Fibroblast of lung (primary cell): Measurements from ENCODE around the gene BRD8. TPM values are rescaled to one million over a fixed set of nuclear protein-coding genes. Genes with fewer than 3 reads are reported as not detected.

ENCODE experiments used
- DNase-seq, 2 donors: peaks; one replicate each; pipeline versions ENCODE4 v3.0.0 to v3.0.0-alpha.2; 2010; ENCODE audit warnings: low read depth in 2 of 2
- H2AFZ ChIP-seq: 2 replicates; pipeline ENCODE4 v1.5.1; 2012; ENCODE audit warnings: low read length, control low read depth, inconsistent platforms
- H3K27ac ChIP-seq: 2 replicates; pipeline ENCODE4 v1.5.1; 2011; ENCODE audit warnings: low read length, control low read depth; ENCODE audit not compliant: insufficient read depth
- H3K27me3 ChIP-seq: 2 replicates; pipeline ENCODE4 v1.5.1; 2011; ENCODE audit warnings: mild to moderate bottlenecking, low read length; ENCODE audit not compliant: control insufficient read depth, insufficient read depth
- H3K36me3 ChIP-seq: 2 replicates; pipeline ENCODE4 v1.5.1; 2011; ENCODE audit warnings: low read length; ENCODE audit not compliant: control insufficient read depth, insufficient read depth
- H3K4me1 ChIP-seq: 2 replicates; pipeline ENCODE4 v1.5.1; 2011; ENCODE audit warnings: low read length; ENCODE audit not compliant: control insufficient read depth, insufficient read depth; ENCODE audit errors: extremely low read depth
- H3K4me2 ChIP-seq: 2 replicates; pipeline ENCODE4 v1.5.1; 2011; ENCODE audit warnings: low read length, control low read depth; ENCODE audit not compliant: insufficient read depth; ENCODE audit errors: extremely low read depth
- H3K4me3 ChIP-seq, 4 experiments: fragments of 200-600 bp in 1 of 4; sonication (generic) in 1 of 4; replicated peaks in 1 of 4; 2 replicates each; pipeline ENCODE4 v1.5.1; 2011 to 2016; ENCODE audit warnings: low read length in 4 of 4, low read depth in 3 of 4, mild to moderate bottlenecking in 3 of 4, control low read depth in 2 of 4, inconsistent platforms in 1 of 4, mixed read lengths in 1 of 4; ENCODE audit not compliant: insufficient read depth in 1 of 4; ENCODE audit errors: control extremely low read depth in 1 of 4
- H3K79me2 ChIP-seq: 2 replicates; pipeline ENCODE4 v1.5.1; 2012; ENCODE audit warnings: mild to moderate bottlenecking, low read length, inconsistent platforms; ENCODE audit not compliant: control insufficient read depth, insufficient read depth
- H3K9ac ChIP-seq: 2 replicates; pipeline ENCODE4 v1.5.1; 2011; ENCODE audit warnings: mild to moderate bottlenecking, low read length, control low read depth; ENCODE audit not compliant: insufficient read depth
- H3K9me3 ChIP-seq: 2 replicates; pipeline ENCODE4 v1.5.1; 2012; ENCODE audit warnings: low read depth, low read length; ENCODE audit not compliant: control insufficient read depth, insufficient read depth
- H4K20me1 ChIP-seq: 2 replicates; pipeline ENCODE4 v1.5.1; 2011; ENCODE audit warnings: low read length; ENCODE audit not compliant: control insufficient read depth, insufficient read depth; ENCODE audit errors: extremely low read depth
- EZH2 ChIP-seq: IDR thresholded peaks from 2 replicates; pipeline ENCODE4 v1.5.1; 2012; ENCODE audit warnings: low read length, control low read depth, mild to moderate bottlenecking; ENCODE audit errors: missing control alignments
- polyA plus RNA-seq, 2 donors: library from polyadenylated mRNA; depleted of rRNA in 1 of 2; stranded (reverse) in 1 of 2; unstranded in 1 of 2; fragments of >200 nt; gene quantifications; 2 replicates each; pipeline ENCODE4 v1.2.1, GENCODE V29; 2011 to 2012; ENCODE audit warnings: missing spikeins in 1 of 2
- total RNA-seq: library from RNA; depleted of rRNA; stranded (reverse); fragments of >200 nt; gene quantifications from 2 replicates; pipeline ENCODE4 v1.2.1, GENCODE V29; 2014
- TF ChIP-seq, protein P1 (sequence below), 2 donors: IDR thresholded peaks in 1 of 2; conservative IDR thresholded peaks in 1 of 2; 1 replicate in 1 of 2; 2 replicates in 1 of 2; pipeline ENCODE4 v1.5.1; 2011 to 2012; ENCODE audit warnings: low read length in 2 of 2, control low read depth in 1 of 2, inconsistent platforms in 1 of 2, low read depth in 1 of 2, mild to moderate bottlenecking in 1 of 2

Gene BRD8
- total and polyA plus RNA-seq, 2 donors (not counting 1 experiment from before 2014, with no cell fraction given) = 47.4 to 52.1 TPM

DNA sequence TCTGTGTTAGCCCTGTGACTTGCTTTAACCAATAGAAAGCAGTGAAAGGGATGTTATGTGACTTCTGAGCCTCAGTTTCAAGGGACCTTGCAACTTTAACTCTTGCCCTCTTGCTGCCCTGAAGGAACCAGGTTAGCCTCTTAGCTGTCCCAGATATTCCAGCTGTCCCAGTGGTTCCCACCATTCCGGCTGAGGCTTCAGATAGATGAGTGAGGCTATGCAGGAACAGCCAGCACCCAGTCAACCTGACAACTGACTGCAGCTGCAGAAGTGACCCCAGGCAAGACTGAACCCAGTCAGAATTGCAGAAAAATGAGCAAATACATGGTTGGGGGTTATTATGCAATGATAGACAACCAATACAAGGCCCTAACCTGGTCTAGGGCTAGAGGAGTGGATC, 45.1 kb upstream of the BRD8 start:
- Histone ChIP-seq H2AFZ (no peak overlapping the region), H3K4me3 (no peak overlapping the region), H4K20me1 (no peaks in the 10 kb centered on the region), H3K27ac (no peak overlapping the region), H3K79me2 (no peaks in the 10 kb centered on the region), H3K9ac (no peak overlapping the region), H3K4me1 (no peaks in the 10 kb centered on the region), H3K36me3 (no peaks in the 10 kb centered on the region), H3K27me3 (no peaks in the 10 kb centered on the region), H3K9me3 (no peaks in the 10 kb centered on the region), H3K4me2 (no peak overlapping the region)
- TF ChIP-seq EZH2 = no peak
- TF ChIP-seq, protein P1, sequence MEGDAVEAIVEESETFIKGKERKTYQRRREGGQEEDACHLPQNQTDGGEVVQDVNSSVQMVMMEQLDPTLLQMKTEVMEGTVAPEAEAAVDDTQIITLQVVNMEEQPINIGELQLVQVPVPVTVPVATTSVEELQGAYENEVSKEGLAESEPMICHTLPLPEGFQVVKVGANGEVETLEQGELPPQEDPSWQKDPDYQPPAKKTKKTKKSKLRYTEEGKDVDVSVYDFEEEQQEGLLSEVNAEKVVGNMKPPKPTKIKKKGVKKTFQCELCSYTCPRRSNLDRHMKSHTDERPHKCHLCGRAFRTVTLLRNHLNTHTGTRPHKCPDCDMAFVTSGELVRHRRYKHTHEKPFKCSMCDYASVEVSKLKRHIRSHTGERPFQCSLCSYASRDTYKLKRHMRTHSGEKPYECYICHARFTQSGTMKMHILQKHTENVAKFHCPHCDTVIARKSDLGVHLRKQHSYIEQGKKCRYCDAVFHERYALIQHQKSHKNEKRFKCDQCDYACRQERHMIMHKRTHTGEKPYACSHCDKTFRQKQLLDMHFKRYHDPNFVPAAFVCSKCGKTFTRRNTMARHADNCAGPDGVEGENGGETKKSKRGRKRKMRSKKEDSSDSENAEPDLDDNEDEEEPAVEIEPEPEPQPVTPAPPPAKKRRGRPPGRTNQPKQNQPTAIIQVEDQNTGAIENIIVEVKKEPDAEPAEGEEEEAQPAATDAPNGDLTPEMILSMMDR (conservative IDR thresholded peaks at IDR 0.05 in 1 of 2, IDR thresholded peaks at IDR 0.05 in 1 of 2; ENCODE audit: low read depth in 1 of 2, low read length in 2 of 2) = no peak
- DNase-seq = no peak

DNA sequence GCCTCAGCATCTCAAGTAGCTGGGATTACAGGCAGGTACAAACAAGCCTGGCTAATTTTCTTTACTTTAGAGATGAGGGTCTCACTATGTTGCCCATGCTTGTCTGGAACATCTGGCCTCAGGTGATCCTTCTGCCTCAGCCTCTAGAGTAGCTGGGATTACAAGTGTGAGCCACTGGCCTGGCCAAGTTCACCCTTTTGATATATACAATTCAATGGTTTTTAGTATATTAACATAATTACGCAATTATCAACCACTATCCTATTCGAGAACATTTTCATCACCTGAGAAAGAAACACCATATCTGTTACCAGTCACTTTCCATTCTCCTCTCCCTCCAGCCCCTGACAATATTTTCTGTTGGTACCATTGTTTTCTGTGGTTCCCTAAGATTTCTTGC, 38.4 kb upstream of the BRD8 start:
- H4K20me1 ChIP-seq = no peaks in the 10 kb centered on the region
- TF ChIP-seq EZH2 = no peak
- TF ChIP-seq, protein P1 (conservative IDR thresholded peaks at IDR 0.05 in 1 of 2, IDR thresholded peaks at IDR 0.05 in 1 of 2; ENCODE audit: low read depth in 1 of 2, low read length in 2 of 2) = no peak
- H3K36me3 ChIP-seq = no peaks in the 10 kb centered on the region
- no peak for DNase-seq
- peaks cover 13% of the 10 kb centered on the region for H3K79me2 ChIP-seq
- H3K4me2 ChIP-seq = no peak overlapping the region
- H3K9me3 ChIP-seq = no peaks in the 10 kb centered on the region
- H3K4me1 ChIP-seq = no peaks in the 10 kb centered on the region
- no peak overlapping the region for H3K27ac ChIP-seq
- H3K4me3 ChIP-seq = no peak overlapping the region
- H3K9ac ChIP-seq = no peak overlapping the region
- H3K27me3 ChIP-seq = no peaks in the 10 kb centered on the region
- H2AFZ ChIP-seq = no peak overlapping the region

DNA sequence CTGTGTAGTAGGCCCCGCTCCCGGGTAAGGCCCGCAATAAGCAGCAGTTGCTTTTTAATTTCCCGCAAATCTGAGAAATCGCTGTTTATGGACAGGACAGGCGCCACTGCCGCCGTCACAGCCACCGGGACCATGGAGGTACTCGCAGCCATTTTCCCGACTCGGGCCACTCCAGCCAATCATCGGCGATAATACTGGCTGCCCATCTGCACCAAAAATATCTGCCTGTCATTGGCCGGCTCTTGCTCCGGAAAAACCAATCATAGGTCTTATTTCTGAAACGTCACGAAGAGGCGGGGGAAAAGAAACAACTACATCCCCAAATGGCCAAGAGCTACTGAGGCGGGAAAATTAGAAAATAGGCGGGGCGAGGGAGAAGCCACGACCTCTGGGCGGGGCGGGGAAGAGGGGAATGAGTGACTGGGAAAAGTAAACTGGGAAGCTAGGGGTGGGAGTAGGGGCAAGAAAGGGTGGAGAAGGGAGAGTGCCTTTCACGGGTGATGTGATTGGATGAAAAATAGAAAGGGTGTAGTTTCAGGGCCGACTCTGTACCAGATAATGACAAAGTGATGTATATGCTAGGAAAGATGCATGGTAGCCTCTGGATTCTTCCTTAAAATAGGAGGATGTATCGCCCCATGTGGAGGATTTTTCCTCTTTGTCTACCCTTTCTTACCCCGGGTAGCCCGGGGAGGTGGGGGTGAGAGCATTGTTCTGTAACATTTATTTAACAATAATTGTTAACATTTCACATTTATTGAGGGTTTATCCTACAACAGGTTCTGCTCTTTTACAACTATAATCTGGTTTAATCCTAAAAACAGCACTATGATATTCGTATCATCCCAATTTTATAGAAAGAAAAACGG, 35.0 kb upstream of the BRD8 start, which contains the start of gene CDC23:
Gene CDC23, minus strand, starts transcription at position 163 of the 869 bp plus-strand sequence. Its CDS starts 11 bp downstream, at position 152.
- Histone ChIP-seq H3K27ac (peak within 1 kb of the TSS; percentile 91), H3K27me3 (no peaks in the 10 kb centered on the region), H3K79me2 (peaks cover 36% of the 10 kb centered on the region), H3K9me3 (no peaks in the 10 kb centered on the region), H2AFZ (peak within 1 kb of the TSS; percentile 100), H3K4me1 (no peaks in the 10 kb centered on the region), H3K4me3 (peak within 1 kb of the TSS; percentile 84 to 100 (median 96)), H3K4me2 (peak within 1 kb of the TSS; percentile 85), H4K20me1 (no peaks in the 10 kb centered on the region), H3K9ac (peak within 1 kb of the TSS; percentile 94), H3K36me3 (no peaks in the 10 kb centered on the region)
- no peak for TF ChIP-seq EZH2
- TF ChIP-seq, protein P1 (conservative IDR thresholded peaks at IDR 0.05 in 1 of 2, IDR thresholded peaks at IDR 0.05 in 1 of 2; ENCODE audit: low read depth in 1 of 2, low read length in 2 of 2) = no peak
- peak; percentile 97 to 98 for DNase-seq
